Activated effector memory CD4-positive, alpha-beta T cell treated with Interleukin-2 at 50 U/mL for 16 hours (primary cell): Measurements from ENCODE around the gene TPI1.
A peak's percentile ranks its signal among the peaks of the same experiment; 100 is the strongest.
"Not testable (repeated sequence)": the region's sequence is repeated elsewhere in the genome, so short reads cannot be mapped to it uniquely, and the experiment has no call there.

Source experiments
- DNase-seq: peaks from one replicate; pipeline ENCODE4 v3.0.0-alpha.2; 2020

The TPI1 gene

GRCh38 chr12:6894321-6894720 lies 27.0 kb downstream of the TPI1 start:
- DNase-seq, result no peak

GRCh38 chr12:6896846-6897435 lies 29.6 kb downstream of the TPI1 start:
- DNase-seq, result no peak

GRCh38 chr12:6899427-6899826 lies 32.1 kb downstream of the TPI1 start:
- no peak for DNase-seq

GRCh38 chr12:6899837-6900519 lies 32.6 kb downstream of the TPI1 start:
- no peak for DNase-seq

- DNase-seq, result no peak
These were observed 35.1 kb downstream of the TPI1 start for GRCh38 chr12:6902448-6902847.

- no peak for DNase-seq
These were observed 36.4 kb downstream of the TPI1 start for GRCh38 chr12:6903722-6904121.

GRCh38 chr12:6904280-6905276 lies 37.2 kb downstream of the TPI1 start, which contains the start of gene LRRC23:
LRRC23 (plus strand) TSS chr12:6904822; CDS start chr12:6905634, 812 bp downstream.
- peak; percentile 93 for DNase-seq

- no peak for DNase-seq
These were observed 38.2 kb downstream of the TPI1 start for GRCh38 chr12:6905414-6906040.

- not testable (repeated sequence) for DNase-seq
These were observed 40.8 kb downstream of the TPI1 start for GRCh38 chr12:6908141-6908540.

- DNase-seq, result no peak
These were observed 42.3 kb downstream of the TPI1 start for GRCh38 chr12:6909421-6910145.

- DNase-seq, result no peak
These were observed 45.0 kb downstream of the TPI1 start for GRCh38 chr12:6912164-6912935.

GRCh38 chr12:6914246-6914946 lies 47.1 kb downstream of the TPI1 start, which contains the start of gene ENO2:
ENO2 (plus strand) TSS chr12:6914580; CDS start chr12:6915833, 1,253 bp downstream.
- peak; percentile 79 for DNase-seq

GRCh38 chr12:6914947-6915788 lies 47.8 kb downstream of the TPI1 start:
- no peak for DNase-seq

- no peak for DNase-seq
These were observed 48.5 kb downstream of the TPI1 start for GRCh38 chr12:6915789-6916285.

GRCh38 chr12:6916426-6917200 lies 49.3 kb downstream of the TPI1 start:
- no peak for DNase-seq

GRCh38 chr12:6917491-6918231 lies 50.3 kb downstream of the TPI1 start:
- no peak for DNase-seq

GRCh38 chr12:6919588-6919987 lies 52.3 kb downstream of the TPI1 start:
- no peak for DNase-seq
